GM19043 (cell line): ENCODE data around the gene GASK1B.
A peak's percentile ranks its signal among the peaks of the same experiment; 100 is the strongest.

ENCODE experiments used
- ATAC-seq: cut with Tn5 transposase; IDR thresholded peaks from one replicate; pipeline ENCODE4 v1.9.1; 2021; ENCODE audit warnings: low read depth; ENCODE audit not compliant: unreplicated experiment

Gene GASK1B

GRCh38 chr4:158172261-158173258 is at the start of gene GASK1B:
Gene GASK1B (minus strand): TSS chr4:158173025. CDS start chr4:158171375, 1,650 bp downstream.
- no peak for ATAC-seq

DNA sequence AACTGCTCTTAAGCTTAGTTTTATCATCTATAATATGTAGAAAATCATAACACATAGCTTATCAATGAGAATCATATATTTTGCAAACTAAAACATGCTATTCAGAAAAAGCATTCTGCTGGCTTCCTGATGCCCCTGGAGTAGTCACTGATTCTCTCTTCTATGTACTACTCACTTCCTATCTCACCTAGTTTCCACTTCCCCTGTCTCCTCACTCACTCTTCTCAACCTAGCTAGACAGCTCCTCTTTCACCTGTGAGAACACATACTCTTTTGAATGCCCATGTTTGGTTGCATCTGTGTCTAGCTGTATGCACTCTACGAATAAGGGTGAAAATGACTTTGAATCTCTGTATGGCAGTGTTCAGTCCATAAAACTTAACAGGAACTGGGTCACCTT is 46.8 kb upstream of the GASK1B start:
- ATAC-seq, result peak; percentile 44

GRCh38 chr4:158217763-158218162 is 44.9 kb upstream of the GASK1B start:
- no peak for ATAC-seq

DNA sequence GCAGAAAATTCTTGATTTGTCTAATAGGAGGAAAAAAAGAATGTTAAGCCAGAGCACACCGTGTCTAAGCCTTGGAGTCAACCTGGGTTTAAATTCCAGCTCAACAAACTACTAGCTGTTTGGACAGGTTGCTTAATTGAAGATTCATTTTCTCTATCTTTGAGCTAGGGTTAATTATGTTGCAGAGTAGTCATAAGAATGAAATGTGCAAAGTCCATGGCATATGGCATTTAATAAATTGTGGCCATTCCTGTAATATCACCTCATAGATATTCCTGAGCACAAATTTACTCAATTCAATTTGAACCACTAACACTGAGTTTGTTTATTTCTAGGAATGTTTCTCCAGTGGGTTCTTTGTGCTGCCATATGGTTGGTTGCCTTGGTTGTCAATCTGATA is 42.0 kb upstream of the GASK1B start:
- no peak for ATAC-seq

GRCh38 chr4:158213466-158213865 is 40.6 kb upstream of the GASK1B start:
- ATAC-seq, result no peak

DNA sequence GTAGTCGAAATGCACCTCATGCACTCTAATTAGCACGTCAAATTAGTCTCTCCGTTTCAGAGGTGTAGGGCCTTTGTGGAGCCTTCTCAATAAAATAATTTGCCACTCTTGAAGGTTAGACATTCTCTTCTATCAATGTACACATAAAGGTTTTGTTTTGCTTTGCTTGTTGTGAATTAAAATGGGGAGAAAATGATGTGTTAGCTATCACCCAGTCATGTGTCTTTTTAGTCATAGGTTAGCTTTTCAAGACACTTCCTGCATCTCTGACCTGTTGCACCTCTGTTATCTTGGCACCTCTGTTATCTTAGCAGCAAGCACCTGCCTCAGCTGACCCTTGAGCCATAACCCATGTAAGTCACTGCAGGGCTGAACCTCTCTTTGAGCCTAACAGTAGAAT is 38.4 kb upstream of the GASK1B start:
- no peak for ATAC-seq

DNA sequence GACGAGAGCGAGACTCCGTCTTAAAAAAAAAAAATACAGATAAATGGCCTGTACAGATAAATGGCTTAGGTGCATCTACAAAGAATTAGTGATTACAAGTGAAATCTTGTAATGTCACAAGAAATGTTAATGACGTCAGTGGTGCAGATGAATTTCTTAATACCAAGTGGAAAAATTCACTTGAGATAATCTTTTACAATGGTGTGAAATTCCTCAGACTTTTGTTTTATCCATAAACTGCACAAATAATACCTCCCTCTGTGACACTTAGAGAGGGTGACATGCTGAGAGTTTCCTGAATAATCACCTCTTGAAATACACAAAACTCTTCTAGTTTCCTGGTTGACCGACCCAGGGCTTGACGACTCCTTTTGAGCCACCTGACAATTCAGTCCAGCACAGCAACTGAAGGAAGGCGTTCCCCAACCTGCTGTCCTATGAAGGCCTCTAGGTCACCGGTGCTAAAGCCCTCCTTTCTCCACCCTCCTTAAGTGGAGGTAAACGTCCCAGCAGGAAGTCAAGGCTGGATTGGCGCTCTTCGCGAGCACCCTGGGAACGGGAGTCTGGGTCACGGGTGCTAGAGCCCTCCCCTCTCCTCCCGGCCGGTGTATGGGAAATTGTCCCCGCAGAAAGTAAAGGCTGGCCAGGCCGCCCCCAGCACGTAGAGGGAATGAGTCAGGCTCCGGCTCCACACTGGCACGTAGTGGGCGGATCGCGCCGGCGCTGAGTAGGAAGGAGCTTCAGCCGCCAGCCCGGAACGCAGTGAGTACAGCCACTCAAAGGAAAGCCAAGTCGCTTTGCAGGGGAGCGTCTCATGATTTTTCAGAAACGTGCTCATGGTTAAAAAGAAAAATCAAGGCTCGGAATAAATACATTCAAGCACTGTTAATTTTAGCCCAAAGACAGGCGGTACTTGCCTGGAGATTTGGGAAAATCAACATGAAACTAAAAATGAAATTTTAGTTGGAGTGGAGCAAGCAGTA is 37.3 kb upstream of the GASK1B start, which contains the start of gene TMEM144:
TSS of gene TMEM144 (plus strand) at position 662 of the 983 bp plus-strand sequence. CDS start 2,182 bp downstream, outside the sequence.
- peak; percentile 77 for ATAC-seq

DNA sequence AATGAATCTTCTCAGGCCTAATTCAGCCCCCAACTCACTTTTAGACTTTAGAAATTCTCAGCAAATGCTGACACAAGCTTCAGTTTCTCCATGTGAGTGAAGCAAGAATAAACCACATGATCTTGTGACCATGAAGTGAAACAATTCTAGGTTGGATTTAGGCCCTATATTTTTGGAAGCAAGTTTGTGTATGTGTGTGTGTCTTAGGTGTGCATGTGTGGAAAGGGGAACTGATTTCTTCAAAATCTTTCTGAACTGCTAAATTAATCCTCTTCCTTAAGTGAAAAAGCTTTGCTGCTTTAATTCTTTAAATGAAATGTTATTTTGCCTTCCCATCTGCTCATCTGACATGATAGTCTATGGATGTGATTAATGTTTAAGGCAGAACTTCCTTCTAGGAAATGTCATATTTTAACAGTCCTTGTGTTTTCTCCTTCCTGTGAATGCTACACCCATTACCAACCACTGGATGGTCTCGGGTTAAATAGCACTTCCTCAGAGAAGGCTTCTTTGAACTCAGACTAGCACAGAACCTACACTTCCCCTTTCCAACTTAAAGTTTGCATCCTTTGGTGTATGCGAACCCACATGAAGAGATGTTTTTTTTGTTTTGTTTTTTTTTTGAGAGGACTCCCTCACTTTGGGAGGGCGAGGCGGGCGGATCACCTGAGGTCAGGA is 36.3 kb upstream of the GASK1B start:
- peak; percentile 80 for ATAC-seq

- no peak for ATAC-seq
These were observed 31.1 kb upstream of the GASK1B start for GRCh38 chr4:158203929-158204328.

DNA sequence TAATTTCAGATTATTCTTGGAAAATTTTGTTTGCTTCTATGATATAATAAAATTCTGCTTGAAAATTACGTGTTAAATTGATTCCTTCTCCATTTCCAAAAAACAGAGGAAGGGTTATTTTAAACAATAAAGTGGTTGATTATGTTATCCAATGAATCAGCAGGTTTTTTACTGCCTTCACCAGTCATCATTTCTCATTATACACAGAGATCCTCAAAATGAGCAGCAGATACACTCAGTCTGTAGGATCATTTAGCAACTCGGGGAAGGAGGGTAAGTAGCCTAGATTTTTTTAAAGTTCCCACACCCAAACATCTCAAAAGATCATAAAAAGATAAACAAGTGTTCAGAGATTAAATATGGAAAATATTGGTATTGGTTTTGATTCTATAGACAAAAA is 30.6 kb upstream of the GASK1B start:
- no peak for ATAC-seq

DNA sequence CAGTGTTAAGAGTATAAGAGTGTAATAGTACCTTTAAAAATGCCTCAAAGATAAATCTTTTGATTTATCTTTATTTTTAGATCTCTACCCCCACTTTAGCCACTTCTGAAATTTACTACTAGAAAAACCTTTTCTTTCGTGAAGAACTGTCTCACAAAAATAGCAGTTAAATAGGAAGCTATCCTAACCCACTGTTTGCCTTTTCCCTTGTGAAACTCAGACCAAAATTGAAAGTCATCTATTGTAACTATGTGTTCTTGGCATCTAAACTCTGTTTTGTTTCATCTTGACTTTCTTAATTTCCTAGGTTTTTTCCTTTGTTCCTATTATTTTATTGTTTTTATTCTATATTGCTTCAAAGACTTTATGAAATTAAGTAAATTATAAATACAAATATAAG is 29.7 kb upstream of the GASK1B start:
- ATAC-seq, result no peak

- no peak for ATAC-seq
These were observed 29.1 kb upstream of the GASK1B start for GRCh38 chr4:158201876-158202275.

- ATAC-seq, result no peak
These were observed 28.5 kb upstream of the GASK1B start for GRCh38 chr4:158201322-158201721.

GRCh38 chr4:158200214-158200613 is 27.4 kb upstream of the GASK1B start:
- ATAC-seq, result no peak

- no peak for ATAC-seq
These were observed 24.5 kb upstream of the GASK1B start for GRCh38 chr4:158197194-158197776.

- no peak for ATAC-seq
These were observed 22.5 kb upstream of the GASK1B start for GRCh38 chr4:158195297-158195696.

GRCh38 chr4:158193171-158193749 is 20.4 kb upstream of the GASK1B start:
- peak; percentile 77 for ATAC-seq

GRCh38 chr4:158192439-158193158 is 19.8 kb upstream of the GASK1B start:
- no peak for ATAC-seq

- no peak for ATAC-seq
These were observed 17.9 kb upstream of the GASK1B start for GRCh38 chr4:158190718-158191117.
